ENCODE measurements around the gene USP49.

- no peak for TF ChIP-seq CTCF (conservative IDR thresholded peaks at IDR 0.05; ENCODE audit: low read length)
- no peak for TF ChIP-seq EZH2phosphoT487 (IDR thresholded peaks at IDR 0.05; ENCODE audit: borderline replicate concordance)
These were observed 44.1 kb upstream of the USP49 start for GRCh38 chr6:41939176-41939847.

Data from Loucy (cell line).